HG02642 (cell line): Measurements from ENCODE around the gene KRT76.

Experiments
- ATAC-seq: cut with Tn5 transposase; IDR thresholded peaks from one replicate; pipeline ENCODE4 v1.9.1; 2021; ENCODE audit warnings: mild to moderate bottlenecking; ENCODE audit not compliant: unreplicated experiment, poor library complexity

Gene KRT76

DNA sequence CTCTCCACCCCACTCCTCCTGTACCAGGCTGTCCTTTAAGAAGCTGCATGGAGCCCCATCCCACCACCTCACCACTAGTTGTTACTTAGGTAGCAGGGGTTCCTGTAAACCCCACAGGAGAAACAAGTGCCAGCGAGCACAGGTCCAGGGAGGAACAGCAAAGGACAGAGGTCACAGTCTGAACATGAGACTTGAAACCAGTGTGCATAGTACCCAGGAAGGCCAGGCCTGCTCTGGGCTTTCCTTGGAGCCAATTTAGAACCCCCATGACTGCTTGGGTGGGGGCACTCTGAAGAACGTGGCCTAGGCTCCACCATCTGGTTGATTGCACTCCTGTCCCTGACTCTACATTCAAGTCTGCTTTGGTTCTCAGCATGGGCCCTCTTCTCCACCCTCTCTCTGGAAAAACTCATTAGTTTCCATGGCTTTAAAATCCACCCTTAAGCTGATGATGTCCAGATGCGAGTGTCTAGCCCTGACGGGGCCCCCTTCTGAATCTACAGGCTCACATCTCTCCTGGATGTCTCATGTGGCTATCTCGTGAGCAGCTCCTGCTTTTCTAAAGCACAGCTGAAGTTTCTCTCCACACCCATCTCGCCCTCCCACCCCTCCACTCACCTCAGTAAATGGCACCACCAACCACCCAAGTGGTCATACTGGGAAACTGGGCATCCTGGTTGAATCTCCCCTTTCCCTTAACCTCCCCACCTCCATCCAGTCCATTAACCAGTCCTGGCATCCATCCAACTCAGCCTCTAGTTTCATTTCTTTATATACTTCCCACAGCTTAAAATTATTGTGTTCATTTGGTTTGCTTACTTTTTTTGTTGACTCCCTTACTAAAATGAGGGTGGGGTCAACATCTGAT lies 10.4 kb upstream of the KRT76 start:
- ATAC-seq = no peak

DNA sequence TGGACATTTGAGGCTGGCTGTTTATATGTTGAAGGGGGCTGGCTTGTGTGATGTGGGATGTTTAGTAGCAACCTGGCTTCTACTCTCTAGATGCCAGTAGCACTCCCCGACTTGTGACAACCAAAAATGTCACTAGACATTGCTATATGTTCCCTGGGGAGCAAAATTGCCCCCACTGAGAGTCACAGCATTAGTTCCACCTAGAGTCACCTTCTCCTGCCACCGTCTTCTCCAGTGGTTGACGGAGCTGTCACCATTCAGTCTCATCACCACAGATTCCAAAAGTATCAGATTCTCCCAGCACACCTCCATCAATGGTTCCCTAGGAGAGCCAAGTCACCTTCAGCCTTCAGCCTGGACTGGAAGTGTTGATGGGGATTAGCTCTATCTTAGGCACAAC lies 7.8 kb upstream of the KRT76 start:
- ATAC-seq = no peak

DNA sequence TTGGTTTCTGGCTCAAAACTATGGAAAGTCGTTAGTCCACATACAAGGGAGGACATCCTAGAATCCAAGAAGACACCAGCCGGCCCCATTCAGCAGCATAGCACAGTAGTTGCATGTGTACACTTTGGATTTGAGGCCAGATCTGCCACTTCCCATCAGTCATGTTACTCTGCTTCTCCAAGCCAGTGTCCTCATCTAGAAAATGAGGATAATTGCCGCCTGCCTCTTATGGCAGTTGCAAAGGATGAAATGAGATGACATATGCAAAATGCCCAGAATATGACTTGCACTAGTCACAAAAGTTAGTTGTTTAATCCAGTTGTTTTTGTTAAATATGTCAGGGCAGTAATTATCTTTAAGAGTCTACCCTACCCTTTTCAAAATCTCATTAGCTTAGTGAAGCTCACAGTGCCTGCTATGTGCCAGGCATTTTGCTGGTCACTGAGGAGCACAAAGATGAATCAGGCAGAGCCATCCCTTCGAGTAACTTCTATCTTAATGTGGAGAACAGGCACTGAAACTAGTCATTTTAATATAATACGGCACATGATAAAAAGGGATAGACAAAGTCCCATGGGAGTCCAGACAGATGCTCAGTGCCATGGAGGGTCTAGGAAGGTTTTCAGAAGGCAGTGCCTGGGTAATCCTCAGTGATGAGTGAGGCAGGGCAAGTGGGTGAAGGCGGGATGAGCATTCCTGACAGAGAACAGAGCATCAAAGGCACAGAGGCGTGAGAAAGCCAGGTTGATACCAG lies 6.6 kb upstream of the KRT76 start:
- no peak for ATAC-seq

DNA sequence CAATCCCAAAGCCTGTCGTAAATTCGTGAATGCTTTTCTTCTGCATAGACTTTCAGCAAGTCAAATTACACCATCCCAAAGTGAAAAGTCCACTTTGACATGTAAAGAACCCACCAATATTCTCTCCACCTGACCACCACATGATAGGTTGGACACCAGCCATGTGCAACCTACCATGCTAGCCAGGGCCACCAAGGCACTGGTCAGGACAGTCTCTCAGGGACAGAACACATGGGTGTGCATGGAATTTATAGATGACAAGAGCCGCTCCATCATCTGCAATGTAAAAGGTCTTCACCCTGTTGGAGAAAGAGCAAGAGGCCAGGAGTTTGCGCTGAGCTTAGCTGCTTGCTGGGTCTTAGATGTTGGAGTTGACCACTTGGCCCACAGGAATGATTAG lies 5.4 kb upstream of the KRT76 start:
- no peak for ATAC-seq

DNA sequence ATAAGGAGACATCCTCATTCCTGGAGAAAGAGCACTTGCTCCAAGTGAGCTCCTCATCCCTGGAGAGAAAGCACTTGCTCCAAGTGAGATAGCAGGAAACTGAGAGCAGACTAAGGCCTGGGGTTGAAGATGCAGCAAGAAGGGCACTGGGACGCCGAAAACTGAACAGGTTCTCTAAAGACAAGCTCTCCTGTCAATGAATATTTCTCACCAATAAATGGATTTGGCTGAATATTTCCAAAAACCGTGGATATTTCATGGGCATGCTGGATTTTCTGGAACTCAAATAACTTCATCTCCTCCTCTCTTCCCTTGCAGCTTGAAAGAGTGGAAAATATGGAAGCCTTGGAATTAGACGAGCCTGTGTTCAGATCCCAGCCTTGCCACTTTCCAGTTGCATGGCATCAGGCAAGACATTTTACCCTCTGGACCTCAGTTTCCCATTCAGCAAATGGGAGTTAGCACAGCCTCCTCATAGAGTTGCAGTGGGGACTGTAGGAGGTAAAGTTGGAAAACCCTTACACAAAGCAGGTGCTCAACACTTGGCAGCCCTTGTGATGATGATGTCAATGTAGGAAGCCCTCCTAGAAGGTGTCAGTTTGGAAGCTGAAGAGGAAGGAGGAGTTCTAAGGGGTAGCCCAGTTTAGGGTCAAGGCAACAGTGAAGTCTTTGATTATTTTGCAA lies 4.4 kb upstream of the KRT76 start:
- no peak for ATAC-seq

DNA sequence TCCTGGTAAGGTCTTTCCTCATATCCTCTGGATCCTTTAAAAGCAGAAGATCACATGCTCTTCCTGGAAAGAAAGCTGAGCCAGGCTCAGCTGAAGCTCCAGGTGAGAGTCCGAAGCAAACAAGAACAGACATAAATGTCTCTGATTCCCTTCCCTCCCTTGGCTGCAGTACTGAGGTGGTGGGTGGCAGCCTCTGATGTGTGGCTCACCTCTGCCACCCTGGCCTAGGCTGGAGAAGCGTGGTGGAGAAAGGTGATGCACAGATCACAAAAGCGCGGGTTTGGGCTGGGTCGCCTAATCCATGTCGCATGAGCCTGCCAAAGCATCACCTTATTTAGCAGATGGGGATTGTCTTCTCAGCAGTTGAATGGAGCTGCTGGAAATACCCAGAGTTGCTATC lies 2.8 kb upstream of the KRT76 start:
- no peak for ATAC-seq

DNA sequence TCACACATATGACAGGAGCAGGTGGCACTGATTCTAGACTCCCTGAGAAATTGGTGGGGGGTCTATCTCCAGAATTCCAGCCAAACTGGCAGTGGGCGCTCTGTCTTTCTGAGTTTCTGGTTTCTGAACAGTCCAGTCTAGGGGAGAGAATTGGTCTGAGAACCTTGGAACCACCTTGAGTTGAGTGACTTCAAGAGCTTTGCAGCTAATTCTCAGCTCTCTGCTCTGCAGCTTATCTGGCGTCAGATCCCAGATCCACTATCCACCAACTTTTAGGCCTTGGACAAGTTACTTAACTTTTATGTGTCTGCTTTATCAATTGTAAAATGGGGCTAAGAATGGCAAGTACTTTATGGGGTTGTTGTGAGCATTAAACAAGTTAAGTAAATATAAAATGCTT lies 1.7 kb upstream of the KRT76 start:
- ATAC-seq = no peak

DNA sequence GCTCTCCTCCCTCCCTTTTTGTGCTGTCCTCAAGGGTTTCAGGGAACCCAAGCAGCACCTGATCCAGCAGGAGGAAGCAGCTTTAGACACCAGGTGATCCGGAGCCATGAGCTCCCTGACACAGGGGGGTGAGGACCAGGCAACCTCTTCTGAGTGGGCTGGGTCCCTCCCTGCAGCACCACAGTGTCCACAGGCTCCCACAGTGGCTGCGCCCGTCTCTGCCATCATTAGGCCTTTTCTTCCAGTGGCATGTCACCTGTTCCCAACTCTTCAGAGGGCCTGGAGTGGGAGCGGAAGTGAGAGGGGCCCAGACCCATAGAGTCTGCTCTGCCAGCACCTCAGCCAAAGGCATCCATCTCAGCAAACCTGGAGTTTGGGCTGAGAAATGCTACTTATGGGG lies 421 bp upstream of the KRT76 start:
- no peak for ATAC-seq

DNA sequence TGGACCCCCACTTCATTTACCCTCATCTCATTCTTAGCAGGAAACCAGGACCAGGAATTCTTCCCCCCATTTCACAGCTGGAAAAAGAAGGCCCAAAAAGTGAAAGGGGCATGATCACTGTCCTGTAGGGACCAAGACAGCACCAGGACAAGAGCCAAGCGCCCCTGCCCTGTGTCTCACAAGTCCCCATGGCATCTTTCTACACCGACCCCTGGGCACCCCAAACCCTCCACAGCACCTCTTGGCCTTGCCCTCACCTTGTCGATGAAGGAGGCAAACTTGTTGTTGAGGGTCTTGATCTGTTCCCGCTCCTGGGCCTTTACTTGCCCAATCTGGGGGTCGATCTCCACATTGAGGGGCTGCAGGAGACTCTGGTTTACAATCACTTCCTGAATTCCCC lies 710 bp downstream of the KRT76 start:
- no peak for ATAC-seq

DNA sequence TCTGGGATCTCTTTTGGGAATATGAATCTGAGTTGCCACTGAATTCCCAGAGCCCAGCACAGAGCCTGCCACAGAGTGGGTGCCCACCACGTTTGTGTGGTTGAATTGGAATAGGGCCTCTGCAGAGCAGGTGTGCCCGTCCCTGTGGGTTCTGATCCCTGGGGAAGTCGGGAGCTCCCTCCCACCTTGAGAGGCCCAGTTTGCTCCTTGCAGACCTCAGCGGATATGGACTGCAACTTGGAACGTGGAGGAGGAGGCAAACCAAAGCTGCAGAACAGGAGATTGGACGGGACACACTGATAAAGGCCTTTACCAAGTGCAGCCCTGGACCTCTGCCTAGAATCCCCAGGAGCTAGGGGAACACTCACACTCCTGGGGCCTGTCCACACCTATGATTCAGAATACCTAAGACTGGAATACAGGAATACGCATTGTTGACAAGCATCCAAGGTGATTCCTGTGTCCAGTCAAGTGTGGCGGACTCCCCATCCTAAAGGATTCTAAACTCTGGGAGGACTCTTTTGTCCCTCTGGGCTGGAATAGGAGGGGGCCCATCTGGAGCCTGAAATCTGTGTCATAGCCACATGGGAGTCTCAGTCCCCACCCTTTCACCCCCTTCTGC lies 2.4 kb downstream of the KRT76 start:
- no peak for ATAC-seq

DNA sequence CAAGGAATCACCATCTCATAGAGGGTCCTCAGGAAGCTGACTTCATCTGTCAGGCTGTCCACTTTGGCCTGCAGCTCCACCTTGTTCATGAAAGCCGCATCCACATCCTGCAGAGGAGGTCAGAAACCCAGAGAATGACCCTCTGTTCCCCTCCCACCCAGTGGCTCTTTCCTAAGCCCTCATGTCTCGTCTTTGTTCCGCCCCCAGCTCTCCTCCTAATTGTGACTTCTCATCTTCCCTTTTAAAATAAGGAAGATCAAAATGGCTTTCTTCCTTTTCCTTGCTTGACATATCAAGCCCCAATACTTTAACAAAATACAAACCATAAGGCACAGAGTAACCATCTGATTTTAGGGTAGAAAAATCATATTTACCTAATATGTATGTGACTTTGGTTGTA lies 4.4 kb downstream of the KRT76 start:
- no peak for ATAC-seq

DNA sequence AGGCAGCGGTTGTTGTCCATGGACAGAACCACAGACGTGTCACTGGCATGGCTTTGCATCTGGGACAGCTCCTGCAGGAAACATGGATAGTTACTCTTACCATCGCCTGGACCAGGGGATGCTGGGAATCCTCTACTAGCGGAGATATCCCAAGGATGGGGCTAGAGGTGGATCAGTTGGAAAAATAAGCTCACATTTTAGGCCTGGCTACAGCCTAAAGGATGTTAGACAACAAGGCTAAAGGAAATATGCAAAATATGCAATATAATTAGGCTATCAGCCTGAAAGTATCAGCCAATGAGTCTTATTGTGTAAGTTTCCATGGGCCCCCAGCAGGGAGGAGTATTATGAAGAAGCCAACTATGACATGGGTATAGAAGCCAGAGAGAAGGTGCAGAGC lies 5.0 kb downstream of the KRT76 start:
- ATAC-seq = no peak

DNA sequence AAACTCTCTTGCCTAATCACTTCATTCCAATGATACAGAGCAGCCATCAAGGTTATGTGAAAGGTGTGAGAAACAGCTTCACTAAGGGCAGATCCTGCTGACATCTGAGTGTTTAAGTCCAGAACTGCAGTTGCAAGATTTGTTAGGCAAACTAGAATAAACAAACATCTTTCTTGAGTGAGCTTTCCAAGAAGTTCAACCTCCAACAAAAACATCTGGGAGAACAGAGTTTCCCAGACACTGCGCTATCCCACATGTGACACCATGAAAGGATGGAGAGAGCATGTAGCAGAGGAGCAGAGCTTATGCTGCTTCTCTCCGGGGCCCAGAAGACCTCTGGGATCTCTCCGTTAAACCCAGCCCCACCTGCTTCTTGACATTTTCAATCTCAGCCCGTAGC lies 5.6 kb downstream of the KRT76 start:
- no peak for ATAC-seq

DNA sequence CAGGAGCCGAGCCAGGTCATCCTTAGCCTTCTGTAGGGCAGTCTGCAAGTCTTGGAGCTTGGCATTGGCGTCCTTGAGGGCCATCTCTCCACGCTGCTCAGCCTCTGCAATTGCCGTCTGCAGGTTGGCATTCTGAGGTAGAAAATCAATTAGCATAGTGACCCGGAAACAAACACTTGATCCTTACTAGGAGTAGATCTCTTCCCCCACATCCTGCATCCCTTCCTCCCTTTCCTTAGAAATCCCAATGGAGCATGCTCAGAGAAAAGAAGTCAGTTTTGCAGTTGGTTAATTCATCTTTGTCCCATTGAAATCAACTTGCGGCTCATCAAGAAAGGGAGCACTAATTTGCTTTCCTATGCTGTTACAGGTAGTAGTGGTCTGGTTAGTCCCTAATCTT lies 6.1 kb downstream of the KRT76 start:
- ATAC-seq = no peak

DNA sequence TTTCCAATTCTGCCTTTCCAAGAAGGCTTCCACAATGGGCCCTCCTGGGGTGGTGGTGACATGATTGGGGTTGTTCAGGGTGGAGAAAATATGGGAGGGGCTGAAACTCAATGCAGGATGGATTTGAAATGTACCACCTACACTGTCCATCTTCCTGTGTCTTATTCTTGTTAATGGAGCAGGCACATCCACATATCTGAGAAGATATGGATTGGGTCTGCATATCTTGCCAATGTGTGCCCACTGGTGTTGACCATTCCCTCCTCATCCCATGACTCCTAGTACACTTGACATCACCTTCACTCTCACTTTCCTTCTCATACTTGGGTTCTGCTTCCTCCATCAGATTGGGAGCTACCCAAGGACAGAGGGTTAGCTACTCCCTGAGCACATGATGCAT lies 7.2 kb downstream of the KRT76 start:
- no peak for ATAC-seq

DNA sequence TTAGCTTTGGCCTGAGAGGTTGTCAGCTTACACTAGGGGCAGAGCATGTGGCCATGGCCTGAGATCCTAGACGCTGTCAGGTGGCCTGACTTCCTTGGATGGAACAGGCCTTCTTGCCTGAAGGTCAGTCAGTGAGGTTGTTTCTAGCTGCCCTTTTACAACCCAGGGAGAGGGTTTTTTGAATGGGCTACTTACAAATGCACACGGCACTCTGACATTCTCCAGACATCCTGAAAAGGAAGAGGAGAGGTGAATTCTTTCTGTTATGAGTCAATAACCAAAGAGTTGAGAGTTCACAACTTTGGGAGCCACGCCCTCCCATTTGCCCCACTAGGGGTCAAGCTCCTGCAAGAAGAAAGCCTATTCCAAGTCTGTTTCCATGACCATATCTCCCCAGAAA lies 7.8 kb downstream of the KRT76 start:
- no peak for ATAC-seq

DNA sequence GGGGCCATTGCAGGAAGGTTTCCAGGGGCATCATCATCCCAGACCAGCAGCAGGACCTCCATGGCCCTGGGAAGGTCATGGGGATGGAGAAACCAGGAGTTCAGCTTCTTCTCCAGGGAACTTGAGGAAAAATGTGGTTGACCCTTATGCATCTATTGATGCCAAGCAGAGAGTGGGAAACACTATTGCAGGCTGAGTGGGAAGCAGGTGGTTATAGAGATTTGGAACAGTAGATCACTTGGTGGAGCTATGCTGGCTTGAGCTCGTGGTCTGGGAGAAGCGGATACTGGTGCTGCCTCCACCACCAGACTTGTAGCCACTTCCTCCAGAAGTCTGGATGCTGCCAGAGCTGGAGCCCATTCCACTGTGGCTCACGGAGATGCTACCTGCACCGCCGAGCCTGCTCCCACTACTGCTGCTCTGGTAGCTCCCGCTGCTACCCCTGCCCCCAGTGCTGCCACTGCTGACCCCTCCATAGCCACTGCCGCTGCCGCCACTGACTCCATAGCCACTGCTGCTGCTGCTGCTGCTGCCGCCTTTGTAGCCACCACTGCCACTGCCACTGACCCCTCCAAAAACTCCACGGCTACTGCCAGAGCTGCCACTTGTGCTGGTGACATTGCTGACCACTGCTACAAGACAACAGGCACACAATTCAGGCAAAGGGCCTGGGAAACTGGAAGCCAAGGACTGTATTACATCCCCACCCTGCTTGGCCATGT lies 8.5 kb downstream of the KRT76 start:
- ATAC-seq = no peak

DNA sequence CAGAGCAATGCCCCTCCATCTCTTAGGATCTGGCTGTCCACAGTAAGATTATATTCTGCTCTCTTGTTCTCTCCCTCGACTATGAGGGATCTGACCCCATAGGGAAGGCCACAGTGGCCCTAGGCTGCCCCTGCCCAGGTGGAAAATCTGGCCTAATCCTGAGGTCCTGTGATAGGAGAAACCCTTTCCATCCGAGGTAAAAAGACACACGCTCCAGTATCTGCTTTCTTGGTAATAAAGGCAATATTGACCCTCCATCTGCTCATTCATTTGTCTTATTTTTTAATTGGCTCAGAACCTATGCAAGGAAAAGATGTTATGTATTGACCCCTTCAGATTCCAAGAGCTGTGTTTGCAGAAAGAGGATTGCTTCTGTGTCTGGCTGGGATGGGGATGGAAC lies 9.7 kb downstream of the KRT76 start:
- ATAC-seq = no peak

DNA sequence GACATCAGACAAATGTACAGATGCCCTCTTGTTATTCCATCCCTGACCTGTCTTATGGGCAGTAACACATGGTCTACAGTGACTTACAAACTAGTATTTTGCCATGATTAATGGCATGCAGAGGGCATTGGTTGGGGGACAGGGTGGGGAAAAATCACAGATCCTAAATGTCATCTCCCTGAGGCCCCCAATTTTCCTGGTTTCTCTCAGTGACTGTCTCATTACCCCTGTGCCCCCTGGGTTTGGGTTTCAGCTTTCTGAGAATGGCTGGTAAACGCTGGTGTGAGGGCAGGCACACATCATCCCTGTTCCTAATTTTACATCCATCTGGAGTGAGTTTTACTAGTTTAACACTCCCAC lies 10.1 kb downstream of the KRT76 start:
- ATAC-seq = no peak

DNA sequence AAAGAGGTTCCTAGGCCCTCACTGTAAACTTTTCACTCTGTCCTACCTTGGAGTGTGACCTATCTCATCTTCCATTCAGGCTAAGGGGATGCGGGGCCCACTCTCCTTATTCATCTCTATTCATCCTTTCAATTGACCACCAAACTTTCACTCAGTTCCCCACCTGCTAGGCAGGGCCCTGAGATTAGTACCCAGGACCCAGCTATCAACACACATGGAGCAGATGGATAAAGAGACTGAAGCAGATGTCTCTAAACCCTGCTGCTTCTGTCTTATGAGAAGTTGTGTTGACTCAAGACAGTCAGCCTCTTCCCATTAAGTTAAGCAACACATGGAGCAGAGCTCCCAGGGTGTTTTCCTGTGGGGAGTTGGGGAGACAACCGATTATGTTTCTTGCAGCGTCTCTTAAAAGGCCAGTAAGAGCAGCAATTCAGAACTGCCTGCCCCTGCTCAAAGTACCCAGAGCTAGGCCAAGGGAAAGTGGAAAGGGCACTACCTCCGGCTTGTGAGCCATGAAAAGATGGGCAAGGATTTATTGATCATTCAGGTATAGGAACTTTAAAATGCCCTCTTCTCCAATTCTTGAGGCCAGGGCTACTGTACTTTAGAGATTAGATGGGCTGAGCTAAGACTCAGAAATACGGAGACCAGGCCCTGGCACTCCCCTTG lies 10.7 kb downstream of the KRT76 start:
- ATAC-seq = no peak
